Esophagus muscularis mucosa (tissue), 3 donors: ENCODE results near the gene CPT1A.

Source experiments
- CTCF ChIP-seq, 3 experiments: fragments of 200-600 bp in 2 of 3; fragments of 450-650 bp in 1 of 3; sonication (generic) in 2 of 3; IDR thresholded peaks; one replicate each; pipeline ENCODE4 v1.5.1; 2017 to 2019; ENCODE audit warnings: antibody characterized with exemption in 3 of 3, mild to moderate bottlenecking in 2 of 3, moderate library complexity in 1 of 3
- POLR2AphosphoS5 ChIP-seq, 2 donors: sonication (generic); formaldehyde crosslinking; IDR thresholded peaks; one replicate each; pipeline ENCODE4 v1.6.1; 2017; ENCODE audit warnings: antibody characterized with exemption in 2 of 2

GRCh38 chr11:68827733-68828132 is 14.0 kb downstream of the CPT1A start:
- TF ChIP-seq CTCF (IDR thresholded peaks at IDR 0.05) (no peak), POLR2AphosphoS5 (IDR thresholded peaks at IDR 0.05) (no peak)
